Measurements from ENCODE around the gene MAGI3.

GRCh38 chr1:113652771-113653170 is 262.5 kb downstream of the MAGI3 start:
- no peak for TF ChIP-seq HOXA7 (CRISPR knock-in tag; IDR thresholded peaks at IDR 0.05)
- TF ChIP-seq POLR2A (IDR thresholded peaks at IDR 0.05; ENCODE audit: low read length), result no peak

All from A549 (cell line).